ENCODE results near the gene IPO9.

IPO9 gene

DNA sequence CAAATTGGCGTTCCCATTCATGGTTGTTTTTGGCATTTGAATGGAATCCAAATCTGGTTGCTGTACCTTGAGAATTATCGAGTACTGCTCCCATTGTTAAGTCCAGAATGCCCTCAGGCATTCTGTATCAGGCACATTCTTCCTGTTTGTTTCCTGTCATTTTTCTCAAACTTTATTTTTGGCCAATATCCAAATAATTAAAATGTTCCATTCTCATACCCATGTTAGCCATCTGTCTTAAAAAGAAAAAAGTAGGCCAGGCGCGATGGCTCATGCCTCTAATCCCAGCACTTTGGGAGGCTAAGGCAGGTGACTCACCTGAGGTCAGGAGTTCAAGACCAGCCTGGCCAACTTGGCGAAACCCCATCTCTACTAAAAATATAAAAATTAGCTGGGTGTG is 30.5 kb downstream of the IPO9 start:
- CTCF ChIA-PET, result interaction anchor here (1.4 to 3.6 kb wide), 2 partner anchors 11 to 18 kb away, joined by 5 to 17 read pairs; no protein-coding TSS in a partner anchor

GRCh38 chr1:201861448-201861847 is 32.5 kb downstream of the IPO9 start:
- POLR2A ChIA-PET, result no interaction called here

More for the DNA sequence above, 30.5 kb downstream of the IPO9 start:
- POLR2A ChIA-PET, result no interaction called here
- DNase-seq (ENCODE audit: low read depth, low spot score), result no peak
- H3K4me3 ChIP-seq (ENCODE audit: low read depth, low read length), result no peak overlapping the region
- TF ChIP-seq CTCF (IDR thresholded peaks at IDR 0.05; ENCODE audit: insufficient read depth, low read length, missing control alignments), result no peak

GRCh38 chr1:201870397-201870796 is 41.4 kb downstream of the IPO9 start:
- no peak overlapping the region for H3K4me3 ChIP-seq (ENCODE audit: low read depth, low read length)
- no peak for TF ChIP-seq CTCF (IDR thresholded peaks at IDR 0.05; ENCODE audit: insufficient read depth, low read length, missing control alignments)
- POLR2A ChIA-PET, result no interaction called here
- CTCF ChIA-PET, result interaction anchor here (1.1 to 7.5 kb wide), 5 partner anchors 10 to 336 kb away, joined by 3 to 92 read pairs (median 4); no protein-coding TSS in a partner anchor
- DNase-seq (ENCODE audit: low read depth, low spot score), result no peak

More at GRCh38 chr1:201861448-201861847, 32.5 kb downstream of the IPO9 start:
- CTCF ChIA-PET, result interaction anchor here (1.4 to 3.6 kb wide), 2 partner anchors 11 to 16 kb away, joined by 6 to 17 read pairs; no protein-coding TSS in a partner anchor
- DNase-seq (ENCODE audit: low read depth, low spot score), result no peak
- no peak for TF ChIP-seq CTCF (IDR thresholded peaks at IDR 0.05; ENCODE audit: insufficient read depth, low read length, missing control alignments)
- H3K4me3 ChIP-seq (ENCODE audit: low read depth, low read length), result no peak overlapping the region

DNA sequence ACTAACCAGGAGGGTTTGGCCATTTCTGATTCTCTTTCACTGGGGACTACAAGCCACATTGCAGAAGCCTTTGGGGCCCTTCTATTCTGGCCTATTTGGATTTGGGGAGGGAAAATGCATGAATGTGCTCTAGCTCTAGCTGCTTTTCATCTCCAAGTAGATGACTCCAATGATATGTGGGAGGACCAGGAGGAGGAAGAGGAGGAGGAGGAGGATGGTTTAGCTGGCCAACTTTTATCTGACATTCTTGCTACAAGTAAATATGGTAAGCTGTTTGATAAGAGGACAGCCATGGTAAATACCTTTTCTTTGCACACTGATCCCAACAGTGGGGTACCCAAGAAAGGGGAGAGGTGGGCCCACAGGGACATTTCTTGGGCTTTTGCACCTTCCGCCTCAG is 45.7 kb downstream of the IPO9 start:
- no peak for TF ChIP-seq CTCF (IDR thresholded peaks at IDR 0.05; ENCODE audit: insufficient read depth, low read length, missing control alignments)
- DNase-seq (ENCODE audit: low read depth, low spot score), result no peak
- POLR2A ChIA-PET, result interaction anchor here (0.6 to 1.1 kb wide), 2 partner anchors 8 to 25 kb away, joined by 3 read pairs; no protein-coding TSS in a partner anchor
- no peak overlapping the region for H3K4me3 ChIP-seq (ENCODE audit: low read depth, low read length)
- CTCF ChIA-PET, result interaction anchor here (1.1 to 12.5 kb wide), 9 partner anchors 10 to 315 kb away, joined by 3 to 244 read pairs (median 3); no protein-coding TSS in a partner anchor

- no peak for DNase-seq (ENCODE audit: low read depth, low spot score)
- no peak overlapping the region for H3K4me3 ChIP-seq (ENCODE audit: low read depth, low read length)
- ChIA-PET CTCF (interaction anchor here (0.6 to 12.5 kb wide), 6 partner anchors 7 to 95 kb away, joined by 3 to 244 read pairs (median 10); no protein-coding TSS in a partner anchor), POLR2A (no interaction called here)
- peak; percentile 29 for TF ChIP-seq CTCF (IDR thresholded peaks at IDR 0.05; ENCODE audit: insufficient read depth, low read length, missing control alignments)
Measured at GRCh38 chr1:201876148-201876818, 47.3 kb downstream of the IPO9 start.

DNA sequence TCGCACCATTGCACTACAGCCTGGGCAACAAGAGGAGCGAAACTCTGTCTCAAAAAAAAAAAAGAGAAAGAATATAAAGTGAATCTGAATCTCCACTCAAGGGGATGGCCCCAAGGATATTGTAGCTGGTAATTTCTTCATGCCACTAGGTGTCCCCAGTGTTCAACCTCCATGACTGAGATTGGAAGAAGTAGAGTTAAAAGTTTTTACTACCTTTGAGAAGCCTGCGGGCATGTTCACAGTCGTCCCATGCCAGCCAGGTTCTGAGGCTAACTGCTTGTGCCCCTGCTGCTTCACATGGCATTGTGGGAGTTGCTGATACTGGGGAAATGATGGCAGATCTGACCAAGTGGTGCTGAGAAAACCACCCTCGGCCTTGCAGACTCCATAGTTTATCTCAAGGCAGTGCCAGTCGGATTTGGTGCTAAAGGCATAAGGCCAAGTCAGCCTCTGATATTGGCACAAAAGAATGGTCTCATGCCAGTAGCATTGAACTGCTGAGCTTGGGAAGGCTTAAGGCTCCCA is 49.0 kb downstream of the IPO9 start:
- H3K4me3 ChIP-seq (ENCODE audit: low read depth, low read length), result no peak overlapping the region
- ChIA-PET CTCF (interaction anchor here (0.7 to 12.5 kb wide), 30 partner anchors 8 to 318 kb away, joined by 3 to 244 read pairs (median 6); partner anchors contain the start of genes RNPEP and SHISA4), POLR2A (interaction anchor here (0.6 to 1.0 kb wide), 2 partner anchors 18 to 94 kb away, joined by 4 to 5 read pairs; no protein-coding TSS in a partner anchor)
- peak; percentile 66 for TF ChIP-seq CTCF (IDR thresholded peaks at IDR 0.05; ENCODE audit: insufficient read depth, low read length, missing control alignments)
- DNase-seq (ENCODE audit: low read depth, low spot score), result no peak
